Fibroblast of upper back skin (primary cell): ENCODE results near the gene TCIRG1.
"Not testable (repeated sequence)": the region's sequence is repeated elsewhere in the genome, so short reads cannot be mapped to it uniquely, and the experiment has no call there.

Source experiments
- DNase-seq: peaks from one replicate; pipeline ENCODE4 v3.0.0-alpha.2; 2013

Gene TCIRG1, protein sequence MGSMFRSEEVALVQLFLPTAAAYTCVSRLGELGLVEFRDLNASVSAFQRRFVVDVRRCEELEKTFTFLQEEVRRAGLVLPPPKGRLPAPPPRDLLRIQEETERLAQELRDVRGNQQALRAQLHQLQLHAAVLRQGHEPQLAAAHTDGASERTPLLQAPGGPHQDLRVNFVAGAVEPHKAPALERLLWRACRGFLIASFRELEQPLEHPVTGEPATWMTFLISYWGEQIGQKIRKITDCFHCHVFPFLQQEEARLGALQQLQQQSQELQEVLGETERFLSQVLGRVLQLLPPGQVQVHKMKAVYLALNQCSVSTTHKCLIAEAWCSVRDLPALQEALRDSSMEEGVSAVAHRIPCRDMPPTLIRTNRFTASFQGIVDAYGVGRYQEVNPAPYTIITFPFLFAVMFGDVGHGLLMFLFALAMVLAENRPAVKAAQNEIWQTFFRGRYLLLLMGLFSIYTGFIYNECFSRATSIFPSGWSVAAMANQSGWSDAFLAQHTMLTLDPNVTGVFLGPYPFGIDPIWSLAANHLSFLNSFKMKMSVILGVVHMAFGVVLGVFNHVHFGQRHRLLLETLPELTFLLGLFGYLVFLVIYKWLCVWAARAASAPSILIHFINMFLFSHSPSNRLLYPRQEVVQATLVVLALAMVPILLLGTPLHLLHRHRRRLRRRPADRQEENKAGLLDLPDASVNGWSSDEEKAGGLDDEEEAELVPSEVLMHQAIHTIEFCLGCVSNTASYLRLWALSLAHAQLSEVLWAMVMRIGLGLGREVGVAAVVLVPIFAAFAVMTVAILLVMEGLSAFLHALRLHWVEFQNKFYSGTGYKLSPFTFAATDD

GRCh38 chr11:68038718-68039525, at the start of gene TCIRG1:
Gene TCIRG1 (plus strand): TSS chr11:68039025. CDS start chr11:68041272, 2,247 bp downstream.
- peak; percentile 77 for DNase-seq

DNA sequence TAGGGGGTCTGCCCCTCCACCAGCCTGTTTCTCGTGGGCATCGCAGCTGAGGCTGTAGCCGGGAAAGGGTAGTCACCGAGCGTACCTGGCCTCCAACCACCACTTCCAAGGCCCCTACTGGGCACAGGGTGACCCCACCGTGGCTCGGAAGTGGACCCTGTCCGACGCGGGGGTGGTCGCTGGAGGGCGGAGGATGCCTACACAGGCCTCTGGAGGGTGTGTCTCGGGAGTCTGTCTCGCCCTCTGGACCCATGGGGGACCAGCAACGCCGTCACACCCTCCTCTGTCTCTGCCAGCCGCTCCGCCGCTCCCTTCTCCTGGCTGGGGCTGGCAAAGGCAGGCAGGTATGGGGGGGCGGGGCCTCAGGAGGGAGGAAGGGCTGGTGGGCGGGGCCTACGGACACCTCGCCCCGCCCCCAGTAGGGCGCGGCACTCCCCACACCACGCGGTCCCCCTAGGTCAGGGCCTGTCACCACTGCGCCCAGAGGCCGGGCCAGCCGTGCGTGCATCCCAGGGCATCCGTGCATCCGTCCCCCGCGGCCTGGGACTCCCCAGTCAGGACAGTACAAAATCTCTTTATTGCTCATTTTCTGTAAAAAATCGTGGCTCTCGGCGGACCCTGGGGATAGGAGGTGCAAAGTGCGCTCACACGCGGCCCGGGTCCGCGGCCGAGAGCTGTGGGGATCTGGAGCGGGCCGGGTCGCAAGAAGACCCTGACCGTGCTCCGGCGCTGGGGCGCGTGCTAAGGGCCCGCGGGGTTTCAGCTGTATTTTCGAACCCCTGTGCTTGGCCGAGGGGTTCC, 48.1 kb upstream of the TCIRG1 start:
- DNase-seq, result not testable (repeated sequence)

DNA sequence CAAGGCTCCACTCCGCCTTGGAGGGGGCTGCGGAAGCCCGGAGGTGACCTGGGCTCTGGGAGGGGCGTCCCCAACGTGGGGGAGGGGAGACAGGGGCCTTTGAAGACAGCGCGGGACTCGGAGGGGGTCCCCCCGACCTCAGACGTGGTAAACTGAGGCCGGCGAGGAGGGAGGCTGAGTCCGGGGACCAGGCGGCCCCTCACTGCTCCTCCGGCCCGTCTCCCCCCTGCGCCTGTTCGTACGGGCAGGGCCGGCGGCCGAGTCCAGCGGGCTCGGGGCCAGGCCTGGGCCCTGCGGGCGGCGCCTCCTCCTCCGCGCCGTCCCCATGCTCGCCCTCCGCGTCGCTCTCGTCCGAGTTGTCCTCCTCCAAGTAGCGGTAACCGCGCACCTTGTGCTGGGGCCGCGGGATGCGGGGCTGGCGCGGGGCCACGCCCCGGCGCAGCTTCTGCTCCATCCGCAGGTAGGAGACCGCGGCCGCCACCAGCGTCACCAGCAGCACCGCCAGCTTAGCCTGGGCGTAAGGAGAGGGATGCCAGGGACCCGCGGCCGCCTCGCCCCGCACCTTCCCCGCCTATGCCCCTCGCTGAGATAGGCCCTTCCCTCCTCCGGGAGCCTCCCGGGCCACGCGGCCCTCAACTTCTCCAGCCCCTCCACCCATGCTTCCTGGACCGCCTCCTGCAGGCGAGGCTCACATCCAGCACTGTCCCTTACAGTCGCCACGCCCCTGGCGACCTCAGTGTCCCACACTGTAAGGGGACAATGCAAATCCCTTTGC, 47.3 kb upstream of the TCIRG1 start:
- not testable (repeated sequence) for DNase-seq

DNA sequence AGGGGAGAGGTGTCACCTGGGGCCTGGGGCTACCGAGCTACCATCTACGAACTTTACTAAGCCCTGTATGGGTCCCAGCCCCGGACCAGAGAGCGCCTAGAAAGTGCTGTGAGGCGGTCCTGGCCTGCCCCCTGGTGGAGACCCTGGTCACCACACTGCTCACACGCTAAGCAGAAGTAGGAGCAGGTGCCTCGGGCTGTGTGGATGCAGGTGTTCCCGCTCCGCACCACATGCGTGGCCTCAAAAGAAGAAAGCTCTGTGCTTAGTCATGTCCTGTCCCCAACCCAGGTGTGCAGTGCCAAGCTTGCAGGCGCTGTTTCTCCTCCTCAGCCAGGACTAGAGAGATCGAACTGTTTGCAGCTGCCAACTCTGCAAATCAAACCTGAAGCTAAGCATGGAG, 45.0 kb upstream of the TCIRG1 start:
- not testable (repeated sequence) for DNase-seq

DNA sequence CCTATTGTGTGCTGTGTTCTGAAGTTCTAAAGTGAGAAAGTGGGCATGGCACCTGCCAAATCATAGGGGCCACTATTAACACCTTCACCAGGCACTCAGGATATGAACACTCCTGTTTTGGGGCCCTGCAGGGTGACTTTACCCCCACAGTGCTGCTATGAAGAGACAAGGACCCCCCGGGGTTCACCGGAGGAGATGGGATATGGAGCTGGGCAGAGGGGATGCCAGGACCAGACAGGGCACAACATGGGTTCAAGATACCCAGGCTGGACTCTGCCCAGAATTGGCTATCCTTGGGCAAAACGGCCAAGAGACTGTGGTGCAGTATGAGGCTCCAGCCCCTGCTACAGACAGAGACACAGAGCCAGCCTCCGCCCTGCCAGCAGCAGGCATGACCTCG, 44.4 kb upstream of the TCIRG1 start:
- DNase-seq, result not testable (repeated sequence)

DNA sequence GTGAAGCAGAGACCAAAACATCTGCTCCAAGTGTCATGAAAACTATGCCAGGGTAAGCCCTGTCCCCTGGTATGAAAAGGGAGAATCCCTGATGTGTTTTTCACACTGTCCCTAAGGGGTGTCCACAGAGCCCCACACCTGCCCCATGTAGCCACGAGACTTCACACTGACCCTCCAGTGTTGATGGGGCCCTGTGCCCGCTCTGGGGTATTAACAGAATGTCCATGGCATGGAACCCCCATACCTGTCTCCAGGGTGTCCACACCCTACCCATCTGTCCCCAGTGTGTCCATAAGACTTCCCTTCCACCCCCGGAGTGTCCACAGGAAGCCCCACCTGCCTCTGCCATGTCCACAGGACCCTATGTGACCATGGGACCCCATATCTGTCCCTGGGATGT, 43.7 kb upstream of the TCIRG1 start:
- not testable (repeated sequence) for DNase-seq

GRCh38 chr11:67995579-67995978, 43.2 kb upstream of the TCIRG1 start:
- DNase-seq, result not testable (repeated sequence)

DNA sequence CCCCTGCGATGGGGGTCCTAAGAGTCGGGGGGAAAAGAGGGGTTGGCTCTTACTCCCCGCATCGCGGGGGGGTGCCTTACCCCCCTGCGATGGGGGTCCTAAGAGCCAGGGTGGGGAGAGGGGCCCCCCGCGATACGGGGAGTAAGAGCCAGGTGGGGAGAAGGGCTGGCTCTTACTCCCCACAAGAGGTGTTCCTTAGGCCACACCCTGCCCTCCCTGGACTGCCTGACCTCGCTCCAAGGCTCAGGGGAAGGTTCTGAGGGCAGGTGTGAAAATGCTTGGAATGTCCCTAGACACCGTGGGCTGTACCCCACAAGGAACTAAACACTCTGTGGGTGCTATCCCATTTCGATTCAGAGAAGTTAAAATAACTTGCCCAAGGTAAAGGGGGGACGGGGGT, 42.8 kb upstream of the TCIRG1 start:
- DNase-seq, result no peak

- peak; percentile 35 for DNase-seq
These were observed 42.0 kb upstream of the TCIRG1 start for GRCh38 chr11:67996622-67997474.

GRCh38 chr11:67997475-67997921, 41.3 kb upstream of the TCIRG1 start:
- no peak for DNase-seq

DNA sequence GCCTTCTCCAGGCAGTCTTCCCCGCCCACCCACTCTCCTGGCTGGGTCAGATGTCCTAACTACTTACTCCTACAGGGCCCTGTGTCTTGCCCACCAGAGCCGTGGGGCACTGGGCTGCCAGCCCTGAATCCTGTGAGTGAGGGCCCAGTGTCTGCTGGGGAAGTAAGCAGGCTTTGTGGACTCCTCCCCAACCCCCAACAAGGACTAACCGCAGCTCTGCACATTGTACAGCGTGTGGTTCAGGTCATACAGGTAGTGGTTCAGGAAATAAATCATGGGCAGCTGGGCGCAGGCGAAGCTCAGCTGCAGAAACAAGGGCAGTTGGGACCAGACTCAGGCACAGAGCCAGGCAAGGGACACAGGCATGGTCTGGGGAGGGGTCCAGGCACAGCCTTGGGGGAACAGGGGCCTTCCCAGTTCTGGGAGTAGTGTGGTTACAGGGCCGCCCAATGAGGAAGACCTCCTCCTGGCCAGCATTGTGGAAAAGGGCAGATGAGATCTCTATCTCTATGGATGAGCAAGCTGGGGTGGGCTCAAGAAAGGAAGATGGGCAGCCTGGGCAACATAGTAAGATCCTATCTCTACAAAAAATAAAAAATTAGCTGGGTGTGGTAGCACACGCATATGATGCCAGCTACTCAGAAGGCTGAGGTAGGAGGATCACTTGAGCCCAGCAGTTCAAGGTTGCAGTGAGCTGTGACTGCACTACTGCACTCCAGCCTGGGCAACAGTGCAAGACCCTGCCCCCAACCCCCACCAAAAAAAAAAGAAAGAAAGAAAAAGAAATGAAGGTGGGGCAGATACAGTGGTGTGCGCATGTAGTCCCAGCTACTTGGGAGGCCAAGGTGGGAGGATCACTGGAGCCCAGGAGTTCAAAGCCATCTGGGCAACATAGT, 40.4 kb upstream of the TCIRG1 start:
- no peak for DNase-seq

- DNase-seq, result no peak
These were observed 39.6 kb upstream of the TCIRG1 start for GRCh38 chr11:67999201-67999629.

- DNase-seq, result no peak
These were observed 39.1 kb upstream of the TCIRG1 start for GRCh38 chr11:67999704-68000103.

DNA sequence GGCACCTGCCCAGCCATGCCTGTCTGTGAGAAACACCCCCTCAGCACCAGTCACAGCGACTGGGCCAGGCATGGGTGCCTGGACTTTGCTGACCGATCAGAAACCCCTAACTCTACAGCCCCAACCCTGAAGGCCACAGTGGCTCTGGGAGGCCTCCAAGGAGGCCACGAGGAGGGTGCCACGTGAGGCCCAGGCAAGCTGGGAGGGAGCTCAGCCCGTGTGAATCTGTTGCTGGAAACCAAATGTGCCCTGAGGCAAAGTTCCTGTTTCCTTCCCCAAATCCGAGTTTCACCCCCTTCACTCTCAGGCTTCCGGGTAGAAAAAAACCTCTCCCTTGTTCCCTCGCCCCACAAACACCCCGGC, 36.3 kb upstream of the TCIRG1 start:
- no peak for DNase-seq

DNA sequence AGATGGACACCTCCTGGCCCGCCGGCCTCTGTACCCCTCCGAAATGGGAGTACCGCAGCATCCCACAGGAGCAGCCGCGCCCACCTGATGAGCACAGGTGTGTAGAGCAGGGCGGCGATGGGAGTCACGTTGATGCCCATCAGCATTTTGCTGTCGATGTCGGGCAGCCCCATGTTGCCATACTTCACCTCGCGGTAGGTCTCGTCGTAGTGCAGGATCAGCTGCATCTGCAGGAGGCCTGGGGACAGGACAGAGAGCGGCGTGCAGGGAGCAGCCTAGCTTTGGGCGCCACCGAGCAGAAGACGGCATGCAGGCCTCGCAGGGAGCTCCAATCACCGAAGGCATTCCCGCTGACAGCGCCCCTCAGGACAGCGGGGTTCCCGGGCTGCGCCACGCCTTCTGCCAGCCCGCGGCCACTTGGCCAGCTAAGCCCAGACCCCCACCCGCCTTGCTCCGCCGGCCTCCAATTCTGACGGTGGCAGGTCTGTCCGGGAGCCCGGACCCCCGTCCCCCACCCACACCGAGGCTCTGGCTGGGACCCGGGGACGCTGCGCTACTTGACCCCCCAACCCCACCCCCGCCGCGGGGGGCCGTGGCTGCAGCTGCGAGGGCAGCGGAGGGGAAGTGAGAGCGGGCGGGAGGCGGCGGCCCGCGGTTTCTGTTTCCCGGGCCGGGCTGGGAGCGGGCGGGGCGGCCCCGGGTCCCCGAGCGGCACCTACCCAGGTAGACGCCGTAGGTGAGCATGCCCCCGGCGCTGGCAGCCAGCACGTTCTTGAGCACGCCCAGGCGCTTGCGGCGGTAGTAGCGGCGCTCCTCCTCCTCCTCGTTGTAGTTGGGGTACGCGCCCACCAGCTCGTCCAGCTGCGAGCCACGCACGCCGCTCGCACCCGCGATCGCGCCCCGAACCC, 35.6 kb upstream of the TCIRG1 start:
- DNase-seq, result no peak

DNA sequence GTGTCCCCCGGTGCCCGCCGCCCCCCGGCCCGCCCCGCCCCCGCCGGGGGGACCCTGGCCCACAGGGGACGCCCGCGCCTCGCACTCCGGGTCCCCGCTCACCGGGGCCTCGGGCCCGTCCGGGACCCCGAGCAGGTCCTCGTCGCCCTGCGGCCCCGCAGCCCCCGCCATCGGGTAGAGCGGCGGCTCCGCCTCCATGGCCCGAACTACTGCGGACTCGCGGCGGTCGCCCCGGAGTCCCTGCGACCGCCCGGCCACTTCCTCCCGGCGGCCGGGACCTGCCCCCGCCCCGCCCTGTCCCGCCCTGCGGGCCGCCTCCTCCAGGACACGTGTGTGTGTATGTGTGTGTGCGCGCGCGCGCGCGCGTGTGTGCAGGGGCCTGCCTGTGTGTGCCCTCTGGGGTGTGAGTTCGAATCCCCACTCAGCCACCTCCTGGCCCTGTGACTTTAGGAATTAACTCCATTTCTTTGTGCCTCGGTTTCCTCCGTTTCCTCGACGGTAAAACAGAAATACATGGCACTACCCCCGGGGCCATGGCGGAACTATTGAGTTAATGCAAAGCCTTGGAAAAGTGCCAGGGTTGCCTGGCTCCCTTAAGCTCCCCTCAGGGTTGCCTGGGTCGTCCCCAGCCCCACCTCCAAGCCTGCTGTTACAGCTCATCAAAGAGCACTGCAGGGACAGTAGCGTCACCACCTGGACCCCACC, 34.8 kb upstream of the TCIRG1 start, which contains the start of gene UNC93B1:
TSS of gene UNC93B1 (minus strand) at position 252 of the 705 bp plus-strand sequence. CDS start at position 198, 54 bp downstream.
- DNase-seq, result peak; percentile 75
